Fibroblast of the aortic adventitia (primary cell): ENCODE data around the gene SAMHD1. TPM values are rescaled to one million over a fixed set of nuclear protein-coding genes. Genes with fewer than 3 reads are reported as not detected.
A peak's percentile ranks its signal among the peaks of the same experiment; 100 is the strongest.

Source experiments
- DNase-seq: peaks from one replicate; pipeline ENCODE4 v3.0.0-alpha.2; 2010; ENCODE audit warnings: low read depth
- H3K4me3 ChIP-seq: 2 replicates; pipeline ENCODE4 v1.5.1; 2011; ENCODE audit warnings: low read depth, mild to moderate bottlenecking, control low read depth, low read length, moderate library complexity
- total RNA-seq: library from RNA; depleted of rRNA; stranded (reverse); fragments of >200 nt; gene quantifications from 2 replicates; pipeline ENCODE4 v1.2.3, GENCODE V29; 2012; ENCODE audit warnings: low replicate concordance
- TF ChIP-seq, protein P1 (sequence below): IDR thresholded peaks from 2 replicates; pipeline ENCODE4 v1.5.1; 2011; ENCODE audit warnings: mild to moderate bottlenecking, low read length, control low read depth, inconsistent platforms; ENCODE audit not compliant: insufficient read depth

Gene SAMHD1
- total RNA-seq, 1 donor = 32.7 TPM

DNA sequence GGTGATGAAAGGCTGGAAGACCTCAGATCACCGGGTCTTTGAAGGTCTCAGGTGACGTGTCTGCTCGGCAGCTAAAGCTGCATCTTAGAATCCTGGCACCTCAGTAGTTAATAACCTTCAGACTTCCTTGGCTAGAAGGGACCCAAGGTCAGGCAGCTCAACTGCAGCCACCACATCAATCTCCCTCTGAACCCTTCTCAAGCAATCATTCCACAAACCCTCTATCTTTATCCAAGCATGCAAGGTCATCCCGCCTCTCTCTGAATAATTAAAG, 92.3 kb downstream of the SAMHD1 start:
- no peak overlapping the region for H3K4me3 ChIP-seq
- no peak for DNase-seq
- TF ChIP-seq, protein P1, sequence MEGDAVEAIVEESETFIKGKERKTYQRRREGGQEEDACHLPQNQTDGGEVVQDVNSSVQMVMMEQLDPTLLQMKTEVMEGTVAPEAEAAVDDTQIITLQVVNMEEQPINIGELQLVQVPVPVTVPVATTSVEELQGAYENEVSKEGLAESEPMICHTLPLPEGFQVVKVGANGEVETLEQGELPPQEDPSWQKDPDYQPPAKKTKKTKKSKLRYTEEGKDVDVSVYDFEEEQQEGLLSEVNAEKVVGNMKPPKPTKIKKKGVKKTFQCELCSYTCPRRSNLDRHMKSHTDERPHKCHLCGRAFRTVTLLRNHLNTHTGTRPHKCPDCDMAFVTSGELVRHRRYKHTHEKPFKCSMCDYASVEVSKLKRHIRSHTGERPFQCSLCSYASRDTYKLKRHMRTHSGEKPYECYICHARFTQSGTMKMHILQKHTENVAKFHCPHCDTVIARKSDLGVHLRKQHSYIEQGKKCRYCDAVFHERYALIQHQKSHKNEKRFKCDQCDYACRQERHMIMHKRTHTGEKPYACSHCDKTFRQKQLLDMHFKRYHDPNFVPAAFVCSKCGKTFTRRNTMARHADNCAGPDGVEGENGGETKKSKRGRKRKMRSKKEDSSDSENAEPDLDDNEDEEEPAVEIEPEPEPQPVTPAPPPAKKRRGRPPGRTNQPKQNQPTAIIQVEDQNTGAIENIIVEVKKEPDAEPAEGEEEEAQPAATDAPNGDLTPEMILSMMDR = no peak

DNA sequence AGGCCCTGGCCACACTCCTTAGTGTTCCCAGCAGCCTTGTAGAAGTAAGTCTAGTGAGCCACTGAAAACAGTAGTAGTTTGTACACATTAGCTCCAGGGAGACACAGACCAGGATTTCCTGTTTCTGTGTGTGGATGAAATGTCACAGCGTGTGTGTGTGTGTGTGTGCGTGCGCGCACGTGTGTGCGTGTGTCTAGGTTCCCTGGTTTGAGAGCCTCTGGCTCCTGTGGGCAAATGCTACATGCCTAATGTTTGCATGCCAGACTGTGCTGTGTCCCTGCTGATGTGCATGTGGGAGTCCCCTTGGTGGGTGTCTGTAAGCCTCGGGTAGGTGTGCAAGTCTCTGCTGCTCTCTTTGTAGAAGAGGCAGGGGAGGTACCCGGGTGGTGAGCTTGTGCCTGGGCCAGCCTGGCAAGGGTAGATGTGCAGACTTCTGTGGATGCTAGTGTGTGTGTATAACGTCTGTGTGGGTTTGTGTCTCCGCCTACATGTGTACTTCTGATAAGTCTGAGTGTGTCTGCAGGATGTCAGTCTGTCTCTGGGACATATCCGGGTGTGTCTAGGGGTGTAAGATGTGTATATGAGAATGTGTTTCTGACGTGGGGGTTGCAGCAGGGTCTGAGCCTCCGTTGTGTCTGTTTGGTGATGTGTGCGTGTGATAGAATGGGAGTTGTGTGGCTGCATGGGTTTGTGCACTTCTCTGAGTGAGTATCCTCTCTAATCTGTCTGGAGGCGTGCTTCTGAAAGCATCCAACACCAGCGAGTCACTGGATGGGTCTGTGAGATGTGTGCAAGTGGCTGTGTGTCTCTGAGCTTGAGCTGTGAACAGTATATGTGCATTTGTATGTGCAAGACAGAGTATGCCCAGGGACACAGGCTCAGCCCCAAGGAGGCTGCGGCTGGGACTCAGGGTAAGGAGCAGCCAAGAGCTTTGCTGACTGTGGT, 94.5 kb downstream of the SAMHD1 start:
- TF ChIP-seq, protein P1 = no peak
- H3K4me3 ChIP-seq = no peak overlapping the region
- DNase-seq = peak; percentile 63

DNA sequence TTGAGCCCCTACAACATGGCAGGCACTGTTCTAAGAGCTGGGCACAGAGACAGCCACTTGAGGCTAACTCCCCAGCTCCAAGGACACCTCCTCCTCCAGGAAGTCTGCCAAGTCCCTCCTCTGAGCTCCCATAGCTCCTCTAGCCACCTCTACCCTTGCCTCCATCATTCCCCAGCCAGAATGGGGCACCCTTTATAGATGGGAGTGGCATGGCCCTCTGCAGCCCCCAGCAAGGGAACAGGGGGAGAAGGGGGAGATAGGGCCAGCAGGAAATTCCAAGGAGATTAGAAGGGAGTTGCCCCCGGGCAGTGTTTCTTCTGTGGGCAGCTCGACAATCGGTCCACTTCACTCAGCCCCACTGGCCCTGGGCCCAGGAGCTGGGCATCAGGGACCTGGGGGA, 95.3 kb downstream of the SAMHD1 start:
- DNase-seq = peak; percentile 61
- TF ChIP-seq, protein P1 = no peak

DNA sequence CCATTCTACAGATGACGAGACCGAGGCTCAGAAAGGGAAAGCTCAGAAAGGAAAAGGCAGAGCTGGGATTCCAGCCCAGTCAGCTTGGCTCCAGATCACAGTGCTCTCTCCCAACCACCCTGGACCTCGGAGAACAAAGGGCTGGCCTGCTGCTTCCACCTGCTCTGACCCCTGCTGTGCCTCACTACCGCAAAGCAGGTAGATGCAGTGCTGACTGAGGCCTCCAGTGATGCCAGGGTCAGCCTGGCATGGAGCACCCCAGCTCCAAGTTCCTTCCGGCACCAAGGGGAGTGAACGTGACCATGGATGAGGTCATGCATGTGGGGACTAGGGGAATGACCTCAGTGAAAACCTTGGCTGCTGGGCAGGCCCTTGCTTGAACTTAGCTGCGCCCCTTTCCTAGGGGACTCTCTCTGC, 96.3 kb downstream of the SAMHD1 start:
- H3K4me3 ChIP-seq = no peak overlapping the region
- TF ChIP-seq, protein P1 = no peak
- DNase-seq = no peak

More for the DNA sequence above, 95.3 kb downstream of the SAMHD1 start:
- H3K4me3 ChIP-seq = no peak overlapping the region

DNA sequence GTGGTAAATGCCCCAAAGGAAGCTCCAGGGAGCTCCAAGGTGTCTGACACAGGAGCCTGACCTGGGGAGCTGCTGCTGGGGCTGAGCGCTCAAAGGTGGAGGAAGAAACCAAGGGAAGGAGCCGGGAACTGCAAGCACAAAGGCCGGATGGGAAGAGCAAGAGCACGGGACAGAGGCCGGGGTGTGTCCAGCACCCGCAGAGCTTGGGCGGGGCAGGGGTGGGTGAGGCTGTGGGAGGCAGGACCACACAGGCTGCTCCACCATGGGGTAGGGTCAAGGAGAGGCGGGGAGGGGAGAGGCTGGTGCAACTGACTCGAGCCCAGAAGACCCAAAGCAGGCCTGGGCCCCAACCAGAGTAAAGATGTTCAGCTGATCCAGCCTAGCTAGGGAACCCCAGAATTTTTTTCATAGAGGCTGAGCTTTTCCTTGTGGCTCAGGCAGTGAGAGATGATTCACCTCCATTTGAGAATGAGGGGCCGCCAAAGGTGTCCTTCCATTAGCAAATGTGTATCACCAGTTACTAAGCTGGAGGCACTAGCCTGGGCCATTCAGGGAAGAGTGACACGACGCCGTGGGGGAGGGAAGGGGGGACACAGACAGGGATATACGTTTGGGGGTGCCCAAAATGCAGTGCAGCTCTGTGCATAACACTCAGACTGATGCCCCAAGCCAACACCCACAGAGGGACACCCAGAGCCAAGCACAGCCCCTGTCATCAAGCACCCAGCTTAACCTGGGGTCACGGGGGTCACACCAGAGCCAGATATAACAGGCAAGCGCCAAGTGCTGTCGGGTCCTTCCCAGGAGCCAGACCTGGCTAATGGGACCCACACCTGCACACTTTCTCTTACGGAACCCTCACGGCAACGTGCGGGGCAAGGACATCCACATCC, 96.9 kb downstream of the SAMHD1 start:
- TF ChIP-seq, protein P1 = no peak
- DNase-seq = no peak
- H3K4me3 ChIP-seq = no peak overlapping the region

DNA sequence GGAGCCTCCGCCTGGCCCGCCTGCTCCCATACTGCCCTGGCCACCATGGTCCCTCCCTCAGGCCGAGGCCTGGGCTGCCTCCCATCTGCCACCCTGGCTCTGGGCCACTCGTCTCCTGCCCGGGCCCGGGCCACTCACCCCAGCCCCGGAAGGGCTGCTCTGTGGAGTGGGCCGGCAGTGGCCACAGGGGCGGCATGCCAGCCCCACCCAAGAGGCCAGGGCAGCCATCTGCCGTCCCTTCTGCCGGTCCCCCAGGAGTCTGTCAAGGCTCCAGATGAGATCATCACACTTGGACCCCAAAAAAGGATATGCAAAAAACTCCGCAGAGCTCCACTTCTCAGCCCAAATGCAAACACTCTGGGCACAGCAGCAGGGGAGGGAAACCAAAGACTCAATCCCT, 99.3 kb downstream of the SAMHD1 start:
- no peak for DNase-seq
- TF ChIP-seq, protein P1 = no peak
- no peak overlapping the region for H3K4me3 ChIP-seq
